OCI-M1 (cell line): Measurements from ENCODE around the gene MPZ.
"Not testable (repeated sequence)": the region's sequence is repeated elsewhere in the genome, so short reads cannot be mapped to it uniquely, and the experiment has no call there.

Experiments
- DNase-seq: peaks from one replicate; lab custom pipeline; 2025; lab: John Stamatoyannopoulos, UW

The MPZ gene

GRCh38 chr1:161309868-161310267 lies at the start of gene MPZ:
TSS of gene MPZ (minus strand) at chr1:161309968. CDS start at chr1:161309905, 63 bp downstream.
- no peak for DNase-seq

- DNase-seq, result peak; percentile 60
These were observed 49.5 kb upstream of the MPZ start for GRCh38 chr1:161359291-161359690.

- no peak for DNase-seq
These were observed 47.3 kb upstream of the MPZ start for GRCh38 chr1:161357073-161357472.

DNA sequence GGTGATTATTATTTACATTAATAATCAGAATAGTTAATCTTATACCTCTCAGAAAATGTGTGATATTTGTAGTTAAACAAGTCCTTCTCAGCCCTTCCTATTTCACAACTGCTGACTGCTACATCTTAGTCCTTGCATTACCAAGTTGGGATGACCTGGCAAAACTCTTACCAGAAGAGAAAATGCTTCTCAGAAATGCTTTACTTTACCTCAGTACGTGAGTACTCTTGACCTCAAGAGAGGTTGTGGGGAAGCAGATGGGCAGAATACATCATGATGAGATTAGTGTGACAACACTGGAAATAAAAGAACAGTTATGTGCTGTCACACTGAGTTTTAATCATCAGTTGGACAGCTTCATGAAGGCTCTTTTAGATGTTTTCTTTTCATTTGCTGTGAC lies 41.7 kb upstream of the MPZ start:
- DNase-seq, result peak; percentile 71

GRCh38 chr1:161350671-161351070 lies 40.9 kb upstream of the MPZ start:
- DNase-seq, result peak; percentile 42

- DNase-seq, result no peak
These were observed 33.1 kb upstream of the MPZ start for GRCh38 chr1:161342821-161343220.

DNA sequence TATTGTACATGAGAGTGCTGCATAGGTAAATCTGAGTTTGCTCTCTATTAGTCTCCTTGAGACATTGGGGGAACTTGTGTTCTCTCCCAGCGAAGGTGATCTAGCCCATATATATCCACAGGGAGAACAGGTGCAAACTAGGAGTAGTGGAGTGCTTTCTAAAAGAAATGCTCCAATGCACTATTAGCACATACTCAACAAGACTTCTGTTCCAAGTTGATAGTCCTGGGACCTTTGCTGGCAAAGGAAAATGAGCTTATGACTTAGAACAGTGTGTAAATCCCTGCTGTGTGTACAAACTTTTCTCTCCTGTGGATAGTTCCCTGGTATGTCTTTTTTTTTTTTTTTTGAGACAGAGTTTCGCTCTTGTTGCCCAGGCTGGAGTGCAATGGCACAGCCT lies 32.4 kb upstream of the MPZ start:
- no peak for DNase-seq

DNA sequence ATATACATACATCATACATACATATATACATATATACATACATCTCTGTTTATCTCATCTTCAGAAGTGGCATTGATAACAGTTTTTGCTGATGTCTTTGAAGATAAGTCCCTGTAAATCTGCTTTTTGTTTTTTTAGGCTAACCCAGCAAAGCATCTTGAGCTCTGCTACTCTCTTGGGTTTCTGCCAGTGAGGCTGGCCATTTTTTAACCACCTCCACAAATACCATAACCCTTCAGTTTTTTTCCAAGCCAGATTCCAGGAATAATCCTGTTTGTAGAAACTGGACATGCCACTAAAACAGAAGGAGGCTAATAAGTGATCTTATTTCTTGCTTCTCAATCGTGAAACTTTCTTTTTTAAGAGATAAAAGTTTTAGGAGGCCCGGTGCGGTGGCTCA lies 26.0 kb upstream of the MPZ start:
- no peak for DNase-seq

DNA sequence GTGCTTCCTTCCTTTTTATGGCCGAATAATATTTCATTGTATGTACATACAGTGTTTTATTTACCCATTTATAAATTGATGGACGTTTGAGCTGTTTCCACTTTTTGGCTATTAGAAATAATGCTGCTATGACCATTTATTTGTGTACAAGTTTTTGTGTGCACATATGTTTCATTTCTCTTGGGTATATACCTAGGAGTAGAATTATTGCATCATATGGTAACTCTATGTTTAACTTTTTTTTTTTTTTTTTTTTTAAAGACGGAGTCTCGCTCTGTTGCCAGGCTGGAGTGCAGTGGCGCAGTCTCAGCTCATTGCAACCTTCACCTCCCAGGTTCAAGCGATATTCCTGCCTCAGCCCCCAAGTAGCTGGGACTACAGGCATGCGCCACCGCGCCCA lies 23.4 kb upstream of the MPZ start:
- no peak for DNase-seq

DNA sequence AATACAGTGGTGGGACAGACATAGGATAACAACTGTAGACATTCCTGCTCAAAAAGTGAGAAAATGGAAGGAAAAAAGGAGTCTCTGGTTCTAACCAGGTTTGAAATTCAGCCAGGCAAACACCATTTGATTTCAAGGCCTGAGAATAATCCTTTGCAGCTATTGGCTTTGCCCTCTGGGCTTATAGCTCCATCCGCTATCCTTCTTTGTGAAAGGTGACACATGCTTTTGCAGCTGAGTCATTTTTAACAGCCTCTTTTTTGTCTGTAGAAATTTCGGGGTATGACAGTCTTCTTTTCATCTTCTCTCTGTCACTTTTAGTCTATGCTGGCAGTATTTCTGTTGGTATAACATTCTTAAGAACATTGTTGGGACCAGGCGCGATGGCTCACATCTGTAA lies 20.6 kb upstream of the MPZ start:
- no peak for DNase-seq

DNA sequence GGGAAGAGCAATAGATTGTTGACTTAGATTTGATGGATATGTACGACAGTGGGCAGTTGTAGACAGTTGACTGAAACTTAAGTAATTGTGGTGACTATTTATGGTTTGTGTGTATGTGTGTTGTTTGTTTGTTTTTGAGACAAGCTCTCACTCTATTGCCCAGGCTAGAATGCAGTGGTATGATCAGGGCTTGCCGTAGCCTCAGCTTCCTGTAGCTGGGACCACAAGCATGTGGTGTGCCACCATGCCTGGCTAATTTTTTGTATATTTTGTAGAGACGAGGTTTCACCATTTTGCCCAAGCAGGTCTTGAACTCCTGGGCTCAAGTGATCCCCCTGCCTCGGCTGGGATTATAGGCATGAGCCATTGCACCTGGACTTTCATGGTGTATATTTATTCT lies 14.3 kb upstream of the MPZ start:
- no peak for DNase-seq

- DNase-seq, result not testable (repeated sequence)
These were observed 6.3 kb upstream of the MPZ start for GRCh38 chr1:161315841-161316674.

DNA sequence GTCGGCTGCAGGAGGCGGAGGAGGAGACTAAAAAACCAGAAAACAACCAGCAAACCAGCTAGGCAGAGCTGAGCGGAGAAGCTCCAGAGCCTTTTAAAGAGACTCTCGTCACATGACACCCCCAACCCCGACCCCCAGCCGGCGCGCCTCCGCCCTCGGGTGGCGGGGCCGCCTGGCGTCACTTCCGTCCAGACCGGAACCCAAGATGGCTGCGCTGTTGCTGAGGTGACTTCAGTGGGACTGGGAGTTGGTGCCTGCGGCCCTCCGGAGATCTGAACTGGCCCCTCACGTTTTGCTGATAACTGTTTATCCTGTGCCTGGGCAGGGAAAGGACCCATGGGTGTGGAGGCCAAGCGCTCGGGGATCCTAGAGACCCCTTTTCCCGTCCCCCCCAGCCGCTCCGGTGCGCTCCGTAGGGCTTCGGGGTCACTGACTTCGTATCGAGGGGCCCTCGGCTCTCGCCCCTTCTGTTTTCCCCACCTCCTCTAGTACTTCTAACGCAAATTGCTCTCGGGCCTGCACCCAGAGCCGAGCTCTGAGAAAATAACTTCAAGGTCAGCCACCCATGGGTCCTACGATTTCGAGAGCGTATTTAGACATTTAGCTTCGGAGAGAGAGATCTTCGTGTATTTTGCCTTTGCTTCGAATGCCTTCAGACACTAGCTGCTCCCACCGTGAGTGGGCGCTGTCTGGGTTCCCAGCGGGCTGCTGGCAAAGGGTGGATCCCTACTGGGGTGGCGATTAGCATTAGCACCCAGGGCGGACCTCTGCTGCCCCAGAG lies 4.6 kb upstream of the MPZ start, which contains the start of gene SDHC:
TSS of gene SDHC (plus strand) at position 181 of the 781 bp plus-strand sequence. CDS start at position 206, 25 bp downstream.
- DNase-seq, result peak; percentile 96

DNA sequence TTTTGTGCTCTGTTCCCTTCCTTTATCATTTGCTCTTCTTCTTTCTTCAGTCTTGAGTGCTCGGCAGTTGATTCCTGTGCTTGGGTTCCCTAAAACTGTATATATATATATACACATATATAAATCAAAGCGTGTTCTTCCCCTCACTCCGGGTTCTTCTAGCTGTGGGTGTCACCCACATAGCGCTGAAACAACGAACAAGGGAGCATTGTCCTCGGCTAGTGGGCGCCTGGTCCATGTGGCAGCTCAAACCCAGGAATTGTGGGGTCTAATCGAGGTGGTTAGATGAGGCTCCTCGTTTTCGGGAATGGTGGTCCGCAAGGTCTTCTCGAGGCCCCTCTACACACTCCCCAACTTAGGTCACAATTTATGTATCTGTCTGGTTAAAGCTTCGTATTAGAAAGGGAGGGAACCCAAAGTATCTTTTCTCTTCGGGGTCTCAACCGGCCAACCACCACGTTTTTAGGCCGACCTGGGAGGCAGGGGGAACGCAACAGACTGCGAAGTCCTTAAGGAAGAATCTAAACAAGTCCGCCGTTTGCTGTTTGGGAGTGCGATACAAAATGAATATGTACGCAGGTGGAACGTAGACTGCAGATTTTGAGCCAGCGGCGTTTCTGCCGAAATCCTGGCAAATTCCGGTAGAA lies 3.9 kb upstream of the MPZ start:
- no peak for DNase-seq

DNA sequence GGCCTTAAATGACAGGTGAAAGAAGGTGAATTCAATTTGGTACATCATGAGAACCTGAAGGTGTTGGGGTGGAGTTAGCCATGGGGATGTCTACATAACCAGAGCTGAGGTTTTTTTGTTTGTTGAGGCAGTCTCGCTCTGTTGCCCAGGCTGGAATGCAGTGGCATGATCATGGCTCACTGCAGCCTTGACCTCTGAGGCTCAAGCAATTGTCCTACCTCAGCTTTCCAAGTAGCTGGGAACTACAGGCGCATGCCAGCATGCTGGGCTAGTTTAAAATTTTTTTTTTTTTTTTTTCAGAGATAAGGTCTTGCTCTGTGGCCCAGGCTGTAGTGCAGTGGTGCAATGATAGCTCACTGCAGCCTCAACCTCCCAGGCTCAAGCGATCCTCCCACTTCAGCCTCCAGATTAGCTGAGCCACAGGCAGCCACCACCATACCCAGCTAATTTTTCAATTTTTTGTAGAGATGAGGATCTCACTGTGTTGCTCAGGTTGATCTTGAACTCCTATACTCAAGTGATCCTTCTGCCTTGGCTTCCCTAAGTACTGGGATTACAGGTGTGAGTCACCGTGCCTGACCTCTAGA lies 1.9 kb upstream of the MPZ start:
- no peak for DNase-seq

DNA sequence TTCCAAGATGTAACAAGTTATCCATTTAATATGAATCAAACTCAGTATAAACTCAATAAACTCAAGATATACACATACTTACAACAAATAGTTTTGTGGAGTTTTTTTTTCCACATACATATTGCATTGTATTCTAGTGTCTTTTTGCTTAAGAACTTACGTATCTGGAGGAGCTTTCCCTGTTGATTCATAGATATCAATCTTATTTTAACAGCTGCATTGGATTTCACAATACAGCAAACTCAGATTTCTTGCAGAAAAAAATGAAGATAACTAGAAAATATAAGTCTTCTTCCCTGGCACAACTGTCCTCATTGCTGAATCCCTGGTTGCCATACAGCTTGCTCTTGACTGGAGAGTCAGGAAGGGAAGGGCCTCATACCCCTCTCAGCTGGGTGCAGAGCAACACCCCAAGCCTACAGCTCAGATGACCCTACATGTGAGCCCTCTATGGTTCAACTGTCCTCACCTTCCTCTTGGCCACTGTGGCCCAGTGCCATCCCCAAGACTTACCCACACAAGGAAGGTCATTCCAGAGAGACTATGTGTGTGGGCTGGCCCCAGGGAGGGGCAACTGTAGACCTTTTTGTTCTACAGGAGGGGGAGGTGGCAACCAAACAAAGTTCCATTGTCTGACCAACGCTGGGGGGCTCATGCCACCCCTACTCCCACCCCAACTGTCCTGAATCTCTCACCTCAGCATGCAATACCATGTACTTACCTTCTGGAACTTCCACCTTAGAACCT lies 1.7 kb downstream of the MPZ start:
- DNase-seq, result no peak

DNA sequence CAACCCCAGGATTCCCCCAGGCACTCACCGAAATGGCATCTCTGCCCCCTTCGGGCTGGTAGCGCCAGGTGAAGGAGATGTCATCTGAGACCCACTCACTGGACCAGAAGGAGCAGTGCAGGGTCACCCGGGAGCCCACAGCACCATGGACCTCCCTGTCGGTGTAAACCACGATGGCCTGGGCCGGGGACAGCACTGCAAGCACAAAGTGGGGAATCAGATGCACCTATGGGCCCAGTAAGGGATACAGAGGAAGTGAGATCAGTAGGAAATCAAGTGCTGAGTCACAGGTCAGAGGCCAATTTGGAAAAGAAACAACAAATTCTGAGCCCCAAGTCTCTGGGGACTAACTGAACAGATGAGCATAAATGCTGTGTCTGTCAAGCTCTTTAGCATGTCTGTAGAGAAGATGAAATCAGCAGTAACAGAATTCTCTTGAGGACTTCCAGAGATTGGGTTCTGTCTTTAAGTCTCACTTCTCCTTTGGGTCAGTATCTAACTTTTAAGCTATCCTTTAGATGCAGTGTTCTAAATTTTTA lies 2.5 kb downstream of the MPZ start:
- DNase-seq, result peak; percentile 53

GRCh38 chr1:161305867-161306519 lies 3.8 kb downstream of the MPZ start:
- DNase-seq, result peak; percentile 84

DNA sequence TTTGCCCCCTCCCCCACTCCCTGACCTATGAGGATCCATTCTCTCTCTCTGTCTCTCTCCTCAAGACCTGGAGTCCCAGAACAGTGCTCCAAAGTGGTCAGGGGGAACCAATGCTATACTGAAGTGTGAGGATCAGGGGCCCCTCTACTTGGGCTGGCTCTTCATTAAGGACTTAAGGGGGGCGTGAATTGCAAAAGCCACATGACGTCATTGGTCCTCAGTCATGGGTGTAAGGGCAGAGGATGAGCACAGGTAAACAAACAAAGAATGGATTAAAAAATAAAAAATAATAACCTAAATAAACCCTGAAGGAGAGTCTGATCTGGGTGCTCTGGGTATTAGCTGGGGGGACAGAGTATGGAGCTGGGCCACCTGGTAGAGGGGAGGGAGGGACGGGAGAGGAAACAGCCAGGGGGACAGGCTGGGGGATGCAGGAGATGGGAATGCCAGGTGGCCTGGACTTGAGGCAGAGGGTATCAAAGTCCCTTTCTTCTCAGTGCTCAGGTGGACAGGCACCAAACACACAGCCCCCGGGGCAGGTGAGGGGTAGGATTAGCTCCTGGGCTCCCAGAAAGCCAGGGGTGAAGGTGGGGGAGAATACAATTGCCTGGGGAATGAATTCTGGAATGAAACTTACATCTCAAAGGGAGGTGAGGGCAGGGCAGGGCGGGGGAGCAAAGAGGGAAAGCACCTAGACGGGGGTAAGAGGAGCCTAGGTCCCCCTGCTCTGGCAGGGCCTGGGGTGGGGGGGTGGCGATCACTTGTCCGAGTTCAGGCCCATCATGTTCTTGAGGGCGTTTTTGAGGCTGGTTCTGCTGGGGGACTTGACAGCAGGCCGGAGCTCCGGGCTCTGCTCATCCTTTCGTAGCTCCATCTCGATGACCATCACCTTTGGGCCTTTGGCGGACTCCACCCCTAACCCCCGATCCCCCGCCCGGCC lies 4.6 kb downstream of the MPZ start:
- DNase-seq, result no peak

- no peak for DNase-seq
These were observed 9.3 kb downstream of the MPZ start for GRCh38 chr1:161300478-161300877.
